Amniotic stem cell (primary cell): ENCODE data around the gene HAP1.

ENCODE experiments used
- DNase-seq: peaks from one replicate; lab custom pipeline; 2025; lab: John Stamatoyannopoulos, UW

The HAP1 gene

GRCh38 chr17:41763327-41763726 is 28.9 kb upstream of the HAP1 start:
- DNase-seq: no peak

GRCh38 chr17:41762841-41763240 is 28.4 kb upstream of the HAP1 start:
- DNase-seq: no peak

DNA sequence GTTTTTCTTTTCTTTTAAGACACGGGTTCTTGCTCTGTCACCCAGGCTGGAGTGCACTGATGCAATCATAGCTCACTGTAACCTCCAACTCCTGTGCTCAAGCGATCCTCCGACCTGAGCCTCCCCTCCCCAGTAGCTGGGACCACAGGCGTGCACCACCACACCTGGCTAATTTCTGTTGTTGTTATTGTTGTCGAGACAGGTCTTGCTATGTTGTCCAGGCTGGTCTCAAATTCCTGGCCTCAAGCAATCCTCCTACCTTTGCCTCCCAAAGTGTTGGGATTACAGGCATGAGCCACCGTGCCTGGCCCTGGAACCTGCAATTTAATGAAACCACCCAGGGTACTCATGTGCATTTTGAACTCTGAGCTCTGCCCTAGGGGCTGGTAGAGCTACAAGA is 27.9 kb upstream of the HAP1 start:
- no peak for DNase-seq

GRCh38 chr17:41760878-41761277 is 26.4 kb upstream of the HAP1 start:
- no peak for DNase-seq

DNA sequence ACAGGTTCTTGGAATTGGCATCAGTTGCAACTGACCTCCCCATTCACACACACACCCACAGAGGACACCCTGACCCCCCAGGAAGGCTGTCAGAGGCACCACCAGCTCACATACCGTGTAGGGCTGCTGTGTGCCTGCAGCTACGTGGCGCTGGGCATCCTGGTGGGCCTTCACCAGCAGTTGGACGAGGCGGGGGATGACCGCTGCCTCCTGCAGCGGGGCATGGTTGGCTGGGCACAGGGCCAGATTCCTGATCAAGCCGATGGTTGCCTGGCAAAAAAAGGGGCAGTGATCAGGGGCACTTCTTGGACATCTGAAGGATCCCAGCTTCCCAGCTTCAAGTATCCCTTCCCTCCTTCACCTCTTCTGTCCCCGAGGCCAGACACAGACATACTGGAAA is 24.2 kb upstream of the HAP1 start:
- DNase-seq: no peak

DNA sequence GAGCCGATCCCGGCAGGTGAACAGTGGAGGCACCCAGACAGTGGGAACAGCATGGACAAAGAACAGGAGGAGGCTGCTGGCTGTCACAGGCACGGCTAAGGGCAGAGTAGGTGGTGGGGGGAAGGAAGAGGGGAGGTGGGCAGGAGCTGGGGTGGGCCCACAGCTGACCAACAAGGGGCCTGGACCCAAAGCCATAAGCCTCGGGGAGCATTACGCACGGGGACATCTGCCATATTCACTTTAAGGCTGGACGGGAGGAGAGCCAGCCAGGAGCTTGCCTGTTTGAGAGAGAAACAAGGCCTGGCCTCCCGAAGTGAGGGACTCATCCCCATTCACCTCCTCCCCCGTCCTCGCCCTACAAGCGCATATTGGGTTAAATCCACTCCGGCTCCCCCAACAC is 19.6 kb upstream of the HAP1 start:
- no peak for DNase-seq

DNA sequence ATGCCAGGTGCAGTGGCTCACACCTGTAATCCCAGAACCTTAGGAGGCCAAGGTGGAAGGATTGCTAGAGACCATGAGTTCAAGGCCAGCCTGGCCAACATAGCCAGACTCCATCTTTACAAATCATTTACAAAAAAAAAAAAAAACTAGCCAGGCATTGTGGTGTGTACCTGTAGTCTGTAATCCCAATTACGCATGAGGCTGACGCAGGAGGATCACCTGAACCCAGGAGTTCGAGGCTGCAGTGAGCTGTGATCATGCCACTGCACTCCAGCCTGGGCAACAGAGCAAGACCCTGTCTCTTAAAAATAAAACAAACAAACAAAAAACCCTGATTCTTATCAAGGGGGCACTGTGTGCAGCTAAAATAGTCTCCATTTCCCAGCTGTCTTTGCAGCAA is 16.8 kb upstream of the HAP1 start:
- no peak for DNase-seq

GRCh38 chr17:41750862-41751261 is 16.4 kb upstream of the HAP1 start:
- DNase-seq: no peak

GRCh38 chr17:41748275-41748674 is 13.8 kb upstream of the HAP1 start:
- DNase-seq: no peak

DNA sequence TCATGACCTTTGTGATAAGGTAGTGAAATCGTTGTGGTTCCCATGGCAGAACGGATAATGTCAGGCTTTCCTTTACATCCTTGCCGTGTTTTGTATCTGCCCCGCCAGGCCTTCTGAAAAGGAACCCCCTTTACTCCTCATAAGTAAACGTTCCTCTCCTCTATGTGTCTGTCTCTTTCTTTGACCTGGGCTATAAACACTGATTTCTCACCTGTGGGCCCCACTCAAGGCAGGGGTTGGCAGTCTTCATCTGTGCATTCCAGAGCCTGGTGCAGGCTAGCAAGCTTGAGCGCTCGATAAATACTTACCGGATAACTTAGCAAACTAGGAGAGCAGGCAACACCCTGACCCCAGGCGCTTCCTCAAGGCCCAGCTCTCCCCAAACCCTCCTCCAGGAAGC is 7.3 kb upstream of the HAP1 start:
- no peak for DNase-seq

DNA sequence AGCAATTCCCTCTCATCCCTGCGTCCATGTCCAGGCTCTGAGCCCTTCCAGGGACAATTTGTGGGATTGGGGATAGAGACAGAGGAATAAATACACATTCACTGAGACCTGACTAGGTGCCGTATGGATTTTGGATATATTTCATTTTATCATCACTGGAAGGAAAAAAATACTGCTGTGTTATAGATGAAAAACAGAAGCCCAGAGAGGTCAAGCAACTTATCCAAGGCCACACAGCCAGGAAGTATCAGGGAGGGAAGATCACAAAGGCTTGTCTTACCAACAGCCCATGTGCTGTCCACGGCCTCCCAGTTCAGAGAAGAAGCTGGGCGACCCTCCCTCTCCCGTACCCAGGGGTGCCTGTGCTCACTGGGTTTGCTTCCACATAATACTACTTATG is 6.1 kb upstream of the HAP1 start:
- DNase-seq: no peak

DNA sequence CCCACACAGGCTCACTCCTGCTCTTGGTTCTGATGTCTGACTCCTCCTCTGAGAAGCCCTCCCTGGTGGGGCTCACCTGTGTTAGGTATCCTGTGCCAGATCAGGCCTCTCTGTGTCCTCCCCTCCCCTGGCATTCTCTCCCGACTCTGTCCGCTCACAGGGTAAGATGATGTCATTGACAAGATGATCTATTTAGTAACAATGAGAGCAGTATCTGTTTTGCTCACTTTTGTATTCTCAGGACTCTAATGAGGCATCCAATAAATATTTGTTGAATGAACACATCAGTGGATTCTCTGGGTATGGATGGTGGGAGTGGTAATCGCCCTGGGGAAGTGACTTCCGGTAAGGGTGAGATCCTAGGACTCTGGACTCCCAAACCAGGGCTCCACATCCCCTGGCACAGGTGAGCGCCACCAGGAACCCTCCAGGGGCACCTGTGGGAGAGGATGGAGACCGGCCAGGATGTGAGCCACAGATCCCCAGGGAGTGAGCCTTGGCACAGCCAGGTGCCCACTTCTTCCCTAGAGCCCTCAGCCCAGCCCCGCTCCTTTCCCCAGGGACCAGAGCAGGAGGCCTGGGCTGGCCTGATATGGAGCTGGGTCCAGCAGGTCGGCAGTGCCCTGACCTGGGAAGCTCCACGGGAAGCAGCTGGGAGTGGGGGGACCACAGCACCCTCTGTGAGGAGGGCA is 5.4 kb upstream of the HAP1 start:
- no peak for DNase-seq

DNA sequence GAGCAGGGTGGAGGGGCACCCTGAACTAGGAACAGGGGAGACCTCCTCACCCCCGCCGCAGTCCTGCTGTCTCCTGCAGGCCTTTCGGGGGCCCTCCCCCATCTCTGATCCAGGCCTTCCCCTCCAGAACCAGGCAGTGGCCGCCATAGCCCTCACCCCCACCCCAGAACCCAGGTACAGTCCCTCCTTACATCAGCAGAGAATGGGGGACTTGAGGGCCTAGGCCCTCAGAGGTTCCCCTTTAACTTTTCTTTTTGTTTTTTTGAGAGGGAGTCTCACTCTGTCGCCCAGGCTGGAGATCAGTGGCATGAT is 4.3 kb upstream of the HAP1 start:
- DNase-seq: no peak

GRCh38 chr17:41738077-41738800 is 3.8 kb upstream of the HAP1 start:
- DNase-seq: peak; percentile 51

DNA sequence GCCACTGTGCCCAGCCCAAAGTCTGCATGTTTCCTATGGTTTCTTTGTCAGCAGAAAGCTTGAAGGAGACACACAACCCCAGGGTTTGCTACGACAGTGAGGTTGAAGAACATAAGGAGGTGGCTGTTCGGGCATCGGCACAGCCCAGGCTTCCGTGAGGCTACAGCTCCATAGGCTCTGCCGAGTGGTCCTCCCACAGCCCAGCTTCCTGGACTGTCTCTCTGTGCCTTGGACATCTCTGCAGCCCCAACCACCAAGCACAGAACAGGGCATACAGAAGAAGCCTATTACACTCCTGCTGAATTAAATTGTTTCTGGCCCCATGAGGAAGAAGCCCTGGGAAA is 3.2 kb upstream of the HAP1 start:
- DNase-seq: no peak

DNA sequence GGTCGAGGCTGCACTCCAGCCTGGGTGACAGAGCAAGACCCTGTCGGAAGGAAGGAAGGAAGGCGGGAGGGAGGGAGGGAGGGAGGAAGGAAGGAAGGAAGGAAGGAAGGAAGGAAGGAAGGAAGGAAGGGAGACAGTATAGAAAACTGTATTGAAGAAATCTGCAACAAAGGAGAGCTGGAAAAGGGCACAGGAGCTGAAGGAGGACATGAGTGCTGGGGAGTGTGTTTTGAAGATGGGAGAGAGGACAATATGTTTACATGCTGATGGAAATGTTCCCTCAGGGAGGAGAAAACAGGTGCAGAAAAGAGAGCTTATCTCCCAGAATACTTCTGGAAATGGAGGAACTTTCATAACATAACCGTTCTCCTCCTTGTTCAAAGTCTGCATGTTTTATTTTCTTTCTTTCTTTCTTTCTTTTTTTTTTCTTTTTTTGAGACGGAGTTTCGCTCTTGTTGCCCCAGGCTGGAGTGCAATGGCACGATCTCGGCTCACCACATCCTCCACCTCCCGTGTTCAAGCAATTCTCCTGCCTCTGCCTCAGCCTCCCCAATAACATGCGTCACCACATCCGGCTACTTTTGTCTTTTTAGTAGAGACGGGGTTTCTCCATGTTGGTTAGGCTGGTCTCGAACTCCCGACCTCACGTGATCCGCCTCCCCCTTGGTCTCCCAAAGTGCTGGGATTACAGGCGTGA is 2.7 kb upstream of the HAP1 start:
- DNase-seq: no peak

DNA sequence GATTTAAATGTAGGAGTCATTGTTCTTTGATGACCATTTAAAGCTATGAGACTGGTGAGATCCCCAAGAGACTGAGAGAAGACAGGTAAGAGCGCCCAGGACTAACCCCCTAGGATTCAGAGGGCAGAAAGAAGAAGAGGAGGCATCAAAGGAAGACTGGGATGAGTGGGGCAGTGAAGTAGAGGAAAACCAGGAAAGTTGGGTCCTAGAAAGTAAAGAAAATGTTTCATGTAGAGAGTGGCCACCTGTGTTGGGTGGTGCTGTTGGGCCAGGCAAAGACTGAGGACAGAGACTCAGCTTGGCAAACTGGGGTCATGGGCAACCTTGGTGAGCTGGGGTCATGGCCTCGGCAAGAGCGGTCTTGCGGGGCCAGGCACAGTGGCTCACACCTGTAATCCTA is 1.3 kb upstream of the HAP1 start:
- DNase-seq: no peak

- no peak for DNase-seq
Observed at GRCh38 chr17:41734949-41735313, 488 bp upstream of the HAP1 start.

DNA sequence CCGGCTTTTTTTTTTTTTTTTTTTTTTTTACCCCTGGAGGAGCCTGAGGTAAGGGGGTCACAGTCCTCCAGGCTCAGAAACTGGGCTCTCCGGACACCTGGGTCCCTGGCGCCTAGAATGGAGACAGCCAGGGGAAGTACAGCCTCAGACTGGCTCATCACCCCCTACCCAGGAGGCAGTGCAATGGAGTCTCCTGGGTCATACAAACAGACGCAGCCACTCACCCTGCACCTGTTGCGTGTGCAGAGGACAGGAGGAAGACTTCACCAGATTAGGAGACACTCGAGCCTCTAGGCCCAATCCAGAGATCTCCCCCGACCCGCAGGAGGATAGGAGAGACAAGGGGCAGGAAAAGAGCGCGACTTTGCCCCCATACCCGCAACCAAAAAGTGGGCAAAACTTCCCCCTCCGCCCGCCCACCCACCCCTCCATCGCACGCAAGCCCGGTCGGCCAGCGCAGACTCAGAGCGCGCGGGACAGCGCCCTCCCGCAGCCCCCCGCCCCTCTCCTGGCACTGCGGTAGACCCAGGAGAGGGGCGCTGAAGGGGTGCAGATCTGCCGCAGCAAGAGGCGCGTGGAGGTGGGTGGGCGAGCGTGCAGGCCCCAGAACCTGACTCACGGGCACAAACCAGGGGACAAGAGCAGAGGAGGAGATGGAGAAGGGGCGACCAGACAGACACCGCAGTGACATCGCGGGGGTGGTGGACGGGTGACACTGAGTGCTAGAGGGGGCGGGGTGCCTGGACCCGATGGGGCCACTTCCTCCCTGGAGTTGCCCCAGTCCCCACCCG is 900 bp downstream of the HAP1 start:
- DNase-seq: no peak

DNA sequence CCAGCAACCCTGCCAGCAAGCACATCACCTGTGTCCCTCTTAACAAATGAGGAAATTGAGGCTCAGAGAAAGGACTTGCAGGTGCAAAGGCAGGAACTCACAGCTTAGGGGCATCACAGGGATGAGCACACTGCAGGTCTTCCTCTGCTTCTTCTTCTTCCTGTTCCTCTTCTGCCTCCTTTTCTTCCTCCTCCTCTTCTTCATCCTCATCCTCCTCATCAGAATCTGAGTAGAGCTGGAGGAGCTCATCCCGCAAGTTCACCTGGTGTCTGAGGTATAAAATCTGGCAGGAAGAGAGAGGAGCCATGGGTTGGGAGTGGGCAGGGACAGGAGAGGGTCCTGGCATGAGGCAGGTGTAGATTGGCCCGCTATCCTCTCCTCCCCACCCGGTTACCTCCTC is 2.6 kb downstream of the HAP1 start:
- DNase-seq: no peak

GRCh38 chr17:41730479-41730878 is 4.0 kb downstream of the HAP1 start:
- no peak for DNase-seq

- DNase-seq: no peak
Observed at GRCh38 chr17:41728056-41728455, 6.4 kb downstream of the HAP1 start.

DNA sequence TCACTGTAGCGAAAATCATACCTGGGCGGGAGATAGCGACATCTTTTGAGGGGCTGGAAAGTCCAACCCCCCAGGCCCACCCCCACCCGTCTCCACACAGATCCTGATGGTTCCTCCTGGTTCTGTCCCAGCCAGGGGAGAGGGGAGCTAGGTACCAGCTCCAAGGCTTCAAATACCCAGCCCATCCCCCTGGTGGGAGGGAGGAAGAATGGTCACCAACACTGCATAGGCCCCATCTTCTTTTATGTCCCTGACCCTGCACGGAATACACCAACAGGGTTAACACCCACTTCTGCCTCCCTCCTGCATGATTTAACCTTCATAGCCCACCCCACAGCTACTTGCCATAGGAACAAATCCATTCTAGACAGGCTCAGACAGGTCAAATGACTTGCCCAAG is 9.3 kb downstream of the HAP1 start:
- DNase-seq: no peak
